ENCODE results near the gene MEGF8.

MEGF8 gene

DNA sequence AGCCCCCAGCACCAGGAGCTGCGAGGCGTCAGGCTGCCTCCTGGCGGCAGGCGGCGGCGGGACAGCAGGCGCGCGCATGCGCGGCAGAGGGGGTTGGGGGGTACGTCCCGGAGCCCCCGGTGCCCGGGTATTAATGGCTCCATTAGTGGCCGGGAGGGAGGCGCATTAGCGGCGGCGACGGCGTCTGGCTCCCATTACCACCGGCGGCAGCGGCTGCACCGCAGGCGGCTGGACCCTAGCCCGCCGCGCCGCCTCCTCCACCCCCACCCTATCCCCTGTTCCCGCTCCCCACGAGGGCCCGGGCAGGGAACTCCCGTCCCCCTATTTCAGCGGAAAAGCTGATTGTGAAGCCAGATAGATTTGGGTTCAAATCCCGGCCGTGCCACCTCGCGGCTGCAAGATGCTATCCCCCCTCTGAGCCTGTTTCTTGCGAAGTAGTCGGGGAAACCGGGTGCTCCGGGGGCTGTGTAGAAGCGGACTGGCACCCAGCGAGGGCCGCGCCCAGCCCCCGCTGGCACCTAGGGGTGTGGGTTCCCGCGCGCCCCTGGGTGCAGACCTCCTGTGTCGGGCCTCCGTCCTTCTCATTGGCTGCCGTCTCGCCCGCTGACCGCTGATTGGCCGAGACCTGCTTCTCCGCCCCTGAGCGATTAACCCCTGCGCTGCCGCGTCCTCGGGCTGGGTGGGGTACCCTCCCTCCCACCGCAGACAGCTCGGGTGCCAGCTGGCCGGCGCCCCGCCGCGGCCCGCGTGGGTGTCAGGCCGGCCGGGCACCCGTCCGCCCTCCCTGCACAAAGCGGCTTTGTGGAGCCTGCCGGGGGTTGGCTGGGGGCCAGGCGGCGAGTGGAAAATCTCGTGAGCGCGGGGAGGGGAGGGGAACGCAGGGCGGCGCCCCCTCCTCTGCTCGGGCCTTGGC is 45.3 kb upstream of the MEGF8 start:
- TF ChIP-seq, protein P1, sequence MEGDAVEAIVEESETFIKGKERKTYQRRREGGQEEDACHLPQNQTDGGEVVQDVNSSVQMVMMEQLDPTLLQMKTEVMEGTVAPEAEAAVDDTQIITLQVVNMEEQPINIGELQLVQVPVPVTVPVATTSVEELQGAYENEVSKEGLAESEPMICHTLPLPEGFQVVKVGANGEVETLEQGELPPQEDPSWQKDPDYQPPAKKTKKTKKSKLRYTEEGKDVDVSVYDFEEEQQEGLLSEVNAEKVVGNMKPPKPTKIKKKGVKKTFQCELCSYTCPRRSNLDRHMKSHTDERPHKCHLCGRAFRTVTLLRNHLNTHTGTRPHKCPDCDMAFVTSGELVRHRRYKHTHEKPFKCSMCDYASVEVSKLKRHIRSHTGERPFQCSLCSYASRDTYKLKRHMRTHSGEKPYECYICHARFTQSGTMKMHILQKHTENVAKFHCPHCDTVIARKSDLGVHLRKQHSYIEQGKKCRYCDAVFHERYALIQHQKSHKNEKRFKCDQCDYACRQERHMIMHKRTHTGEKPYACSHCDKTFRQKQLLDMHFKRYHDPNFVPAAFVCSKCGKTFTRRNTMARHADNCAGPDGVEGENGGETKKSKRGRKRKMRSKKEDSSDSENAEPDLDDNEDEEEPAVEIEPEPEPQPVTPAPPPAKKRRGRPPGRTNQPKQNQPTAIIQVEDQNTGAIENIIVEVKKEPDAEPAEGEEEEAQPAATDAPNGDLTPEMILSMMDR (IDR thresholded peaks at IDR 0.05): peak; percentile 60

GRCh38 chr19:42280815-42281145 is 44.7 kb upstream of the MEGF8 start:
- TF ChIP-seq, protein P1 (IDR thresholded peaks at IDR 0.05): no peak

- TF ChIP-seq, protein P1 (IDR thresholded peaks at IDR 0.05): no peak
Observed at GRCh38 chr19:42281146-42281826, 44.1 kb upstream of the MEGF8 start.

DNA sequence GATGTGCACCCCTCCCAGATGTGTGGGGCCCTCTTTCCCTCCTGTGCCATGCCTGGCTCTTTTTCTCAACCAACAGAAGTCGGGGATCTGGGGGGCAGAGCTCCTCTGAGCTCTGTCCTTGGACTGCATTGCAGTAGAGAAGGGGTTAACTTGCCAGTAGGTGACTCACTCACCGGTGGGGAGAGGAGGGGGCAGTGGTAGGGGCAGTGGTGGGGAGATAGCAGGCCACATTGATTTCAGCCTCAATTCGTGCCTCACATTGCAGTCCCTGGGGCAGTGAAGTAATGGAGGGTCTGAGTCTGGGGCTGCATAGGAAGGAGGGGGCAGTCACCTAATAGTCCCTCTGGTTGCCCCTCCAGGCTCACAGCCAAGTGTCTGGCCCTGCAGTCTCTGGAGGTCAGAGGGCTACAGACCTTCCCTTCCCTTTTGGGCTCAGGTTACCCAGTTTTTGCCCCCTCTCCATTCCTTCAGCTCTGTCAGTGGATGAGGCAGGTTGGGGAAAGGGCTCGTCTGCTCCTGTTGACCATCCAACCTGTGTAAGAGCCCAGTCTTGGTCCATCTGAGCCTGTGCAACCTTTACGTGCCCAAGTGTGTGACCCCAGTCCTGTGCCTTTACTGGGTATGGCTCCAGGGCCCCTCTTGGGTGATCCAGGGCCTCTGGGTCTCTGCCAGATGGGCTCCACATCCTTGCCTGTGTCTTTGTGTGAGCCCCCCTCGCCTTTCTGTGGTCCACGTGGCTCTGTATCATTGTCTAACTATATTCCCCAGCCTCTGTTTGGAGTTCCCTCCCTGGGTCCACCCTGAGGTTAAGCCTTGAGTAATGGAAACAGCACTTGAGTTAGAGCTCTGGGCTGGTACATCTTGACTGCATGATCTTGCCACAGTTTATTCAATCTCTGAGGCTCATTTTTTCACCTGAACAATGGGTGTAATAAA is 43.3 kb upstream of the MEGF8 start:
- TF ChIP-seq, protein P1 (IDR thresholded peaks at IDR 0.05): no peak

- TF ChIP-seq, protein P1 (IDR thresholded peaks at IDR 0.05): no peak
Observed at GRCh38 chr19:42282819-42283187, 42.6 kb upstream of the MEGF8 start.

DNA sequence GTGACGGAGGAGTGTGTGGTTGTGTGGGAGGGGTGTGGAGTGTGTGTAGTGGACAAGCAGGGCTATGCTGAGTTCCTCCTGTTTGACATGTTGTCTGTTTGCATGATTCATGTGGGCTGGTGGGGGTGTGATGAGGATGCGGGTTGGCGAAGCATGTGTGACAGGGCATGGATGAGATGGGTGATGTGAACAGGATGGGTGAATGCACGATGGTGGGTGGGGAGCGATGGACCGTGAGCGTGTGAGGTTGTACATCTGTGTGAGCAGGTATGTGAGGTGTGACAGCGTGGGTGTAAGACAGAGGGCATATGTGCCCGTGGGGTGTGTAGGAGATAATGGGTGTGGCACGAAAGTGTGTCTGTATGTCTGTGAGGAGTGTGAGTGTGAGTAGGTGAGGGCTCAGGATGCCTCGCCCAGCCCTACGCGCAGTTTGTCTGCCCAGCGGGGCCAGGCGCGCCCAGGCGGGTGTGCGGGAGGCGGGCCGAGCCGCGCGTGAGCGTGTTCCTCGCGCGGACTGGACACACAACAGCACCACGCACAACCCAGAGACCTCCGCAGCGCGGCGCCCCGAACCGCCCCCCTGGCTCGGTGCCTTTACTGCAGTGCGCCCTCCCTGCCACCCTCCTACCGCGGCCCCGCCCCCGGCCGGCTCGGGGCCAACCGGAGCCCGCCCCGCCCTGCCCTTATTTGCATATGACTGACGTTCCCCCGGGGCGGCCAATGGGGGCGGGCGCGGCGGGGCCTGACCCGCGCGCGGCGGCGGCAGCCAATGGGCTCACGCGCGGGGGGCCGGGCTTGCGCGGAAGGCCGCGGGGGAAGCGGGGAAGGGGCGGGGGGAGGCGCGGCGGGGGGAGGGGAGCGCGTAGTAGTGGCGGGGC is 42.0 kb upstream of the MEGF8 start:
- TF ChIP-seq, protein P1 (IDR thresholded peaks at IDR 0.05): no peak

All from LNCAP (cell line).